Type B pancreatic cell (in vitro differentiated cells): Measurements from ENCODE around the gene ETV6. TPM values are rescaled to one million over a fixed set of nuclear protein-coding genes. Genes with fewer than 3 reads are reported as not detected.
A peak's percentile ranks its signal among the peaks of the same experiment; 100 is the strongest.

Experiments
- DNase-seq: peaks from one replicate; pipeline ENCODE4 v3.0.0; 2021; ENCODE audit warnings: mixed read lengths; ENCODE audit not compliant: unreplicated experiment; ENCODE audit errors: extremely low spot score
- H3K27ac Mint-ChIP-seq: 2 replicates; pipeline ENCODE4 v1.8.0; 2021; ENCODE audit warnings: mild to moderate bottlenecking, mixed read lengths
- H3K27me3 Mint-ChIP-seq: 2 replicates; pipeline ENCODE4 v1.8.0; 2021; ENCODE audit warnings: mixed read lengths
- H3K36me3 Mint-ChIP-seq: 2 replicates; pipeline ENCODE4 v1.8.0; 2021; ENCODE audit warnings: mixed read lengths
- H3K4me1 Mint-ChIP-seq: one replicate; pipeline ENCODE4 v1.8.0; 2021; ENCODE audit warnings: mixed read lengths; ENCODE audit not compliant: unreplicated experiment
- H3K4me3 Mint-ChIP-seq: 2 replicates; pipeline ENCODE4 v1.8.0; 2021; ENCODE audit warnings: mild to moderate bottlenecking, mixed read lengths
- H3K9me3 Mint-ChIP-seq: 2 replicates; pipeline ENCODE4 v1.8.0; 2021; ENCODE audit warnings: mixed read lengths
- total RNA-seq: library from RNA; stranded (reverse); gene quantifications from 2 replicates; pipeline ENCODE4 v1.2.1, GENCODE V29; 2021; ENCODE audit warnings: low replicate concordance
- TF ChIP-seq, protein P1 (sequence below): fragments of 200-600 bp; sonication (generic); conservative IDR thresholded peaks from 2 replicates; pipeline ENCODE4 v1.5.0; 2021; ENCODE audit warnings: antibody characterized with exemption, mild to moderate bottlenecking

The ETV6 gene
- total RNA-seq, 1 donor from 2014 or later, result 26.5 TPM

DNA sequence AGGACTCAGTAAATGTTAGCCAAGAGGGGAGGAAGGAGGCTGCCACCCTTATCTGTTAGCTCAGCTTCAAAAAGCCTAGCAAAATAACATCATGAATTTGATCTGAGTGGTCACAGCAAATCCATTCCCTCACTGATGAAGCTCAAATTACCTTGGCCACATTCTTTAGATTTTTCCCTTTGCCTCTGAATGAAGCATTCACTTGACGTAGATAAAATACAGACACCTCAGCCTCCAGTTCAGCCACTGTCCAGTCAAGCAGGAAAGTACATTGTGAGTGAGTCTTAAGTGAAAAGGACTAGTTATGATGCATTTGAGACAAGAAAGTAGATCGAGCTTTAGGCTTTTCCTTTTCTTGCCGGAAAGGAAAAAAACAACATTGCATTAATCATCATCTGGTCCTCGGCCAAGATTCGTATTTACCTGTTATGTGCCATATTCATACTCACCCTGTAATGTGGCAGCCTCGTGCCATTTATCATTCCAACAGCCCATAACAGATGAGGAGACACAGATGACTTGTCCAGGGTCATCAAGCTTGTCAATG lies 146.5 kb downstream of the ETV6 start:
- H3K4me3 Mint-ChIP-seq, result peak overlapping the region; percentile 57
- H3K4me1 Mint-ChIP-seq, result peaks cover 30% of the 10 kb centered on the region
- no peaks in the 10 kb centered on the region for H3K27me3 Mint-ChIP-seq
- H3K9me3 Mint-ChIP-seq, result peaks cover 13% of the 10 kb centered on the region
- H3K27ac Mint-ChIP-seq, result peak overlapping the region; percentile 93
- TF ChIP-seq, protein P1, sequence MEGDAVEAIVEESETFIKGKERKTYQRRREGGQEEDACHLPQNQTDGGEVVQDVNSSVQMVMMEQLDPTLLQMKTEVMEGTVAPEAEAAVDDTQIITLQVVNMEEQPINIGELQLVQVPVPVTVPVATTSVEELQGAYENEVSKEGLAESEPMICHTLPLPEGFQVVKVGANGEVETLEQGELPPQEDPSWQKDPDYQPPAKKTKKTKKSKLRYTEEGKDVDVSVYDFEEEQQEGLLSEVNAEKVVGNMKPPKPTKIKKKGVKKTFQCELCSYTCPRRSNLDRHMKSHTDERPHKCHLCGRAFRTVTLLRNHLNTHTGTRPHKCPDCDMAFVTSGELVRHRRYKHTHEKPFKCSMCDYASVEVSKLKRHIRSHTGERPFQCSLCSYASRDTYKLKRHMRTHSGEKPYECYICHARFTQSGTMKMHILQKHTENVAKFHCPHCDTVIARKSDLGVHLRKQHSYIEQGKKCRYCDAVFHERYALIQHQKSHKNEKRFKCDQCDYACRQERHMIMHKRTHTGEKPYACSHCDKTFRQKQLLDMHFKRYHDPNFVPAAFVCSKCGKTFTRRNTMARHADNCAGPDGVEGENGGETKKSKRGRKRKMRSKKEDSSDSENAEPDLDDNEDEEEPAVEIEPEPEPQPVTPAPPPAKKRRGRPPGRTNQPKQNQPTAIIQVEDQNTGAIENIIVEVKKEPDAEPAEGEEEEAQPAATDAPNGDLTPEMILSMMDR, result no peak
- peaks cover 38% of the 10 kb centered on the region for H3K36me3 Mint-ChIP-seq
- no peak for DNase-seq

DNA sequence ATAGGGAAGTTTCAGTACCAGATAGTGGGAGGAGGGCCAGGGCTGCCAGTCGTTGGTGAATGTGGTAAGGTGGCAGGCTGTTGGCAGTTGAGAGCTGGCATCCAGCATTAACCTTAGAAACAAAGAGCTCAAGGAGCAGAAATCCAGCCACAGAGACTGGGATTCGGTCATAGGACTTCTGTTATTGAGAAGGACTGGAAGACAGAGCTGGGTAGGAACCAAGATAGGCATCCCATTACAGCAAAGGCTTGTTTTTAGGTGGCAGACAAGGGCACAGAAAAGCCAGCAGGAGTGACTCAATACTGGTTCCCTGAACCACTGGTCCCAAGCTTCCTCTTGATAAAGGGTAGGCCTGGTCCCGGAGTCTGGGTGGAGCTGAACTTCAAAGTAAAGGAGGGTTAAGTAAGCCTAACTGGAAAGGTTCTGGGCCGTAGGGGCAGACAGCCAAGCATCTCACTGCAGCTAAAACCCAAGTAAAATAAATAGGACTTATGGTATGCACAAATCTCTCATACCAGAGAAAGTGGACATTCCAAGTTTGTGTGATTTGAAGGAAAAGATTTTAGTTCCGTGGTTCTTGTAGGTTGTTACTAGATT lies 147.9 kb downstream of the ETV6 start:
- Mint-ChIP-seq H3K4me1 (peaks cover 30% of the 10 kb centered on the region), H3K27me3 (no peaks in the 10 kb centered on the region)

DNA sequence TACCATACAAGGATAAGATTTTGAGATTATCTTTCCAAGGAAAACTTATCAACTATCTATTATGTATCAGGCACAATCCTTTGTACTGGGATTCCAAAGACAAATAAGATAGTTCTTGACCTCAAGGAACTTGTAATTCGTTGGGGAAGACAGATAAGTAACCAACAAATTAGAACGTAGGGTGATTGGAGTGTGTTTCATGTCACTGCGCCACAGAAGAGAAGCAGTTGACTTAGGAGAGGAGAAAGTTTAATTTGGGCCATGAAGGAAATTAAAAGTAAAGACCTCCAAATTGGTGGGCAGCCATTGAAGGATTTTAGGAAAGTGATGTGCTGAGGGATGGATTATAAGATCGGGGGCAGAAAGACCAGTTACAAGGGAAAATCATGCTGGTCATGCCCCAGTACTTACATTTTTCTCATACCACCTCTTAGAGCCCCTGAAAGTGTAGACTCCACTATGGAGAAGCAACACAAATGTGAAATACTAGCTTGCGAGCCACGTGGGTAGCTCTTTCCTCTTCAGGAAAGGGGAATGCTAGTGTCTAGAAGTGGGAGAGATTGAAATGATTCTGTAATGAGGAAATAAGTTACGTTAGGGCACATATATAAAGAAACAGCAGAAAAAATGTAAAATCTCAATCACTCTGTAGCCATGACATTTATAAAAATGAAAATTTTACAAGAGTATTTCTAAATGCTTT lies 148.7 kb downstream of the ETV6 start:
- H3K36me3 Mint-ChIP-seq, result peaks cover 33% of the 10 kb centered on the region
- H3K4me3 Mint-ChIP-seq, result no peak overlapping the region
- H3K27me3 Mint-ChIP-seq, result no peaks in the 10 kb centered on the region
- TF ChIP-seq, protein P1, result no peak
- H3K9me3 Mint-ChIP-seq, result peaks cover 9% of the 10 kb centered on the region
- no peak for DNase-seq
- H3K27ac Mint-ChIP-seq, result no peak overlapping the region
- H3K4me1 Mint-ChIP-seq, result peaks cover 30% of the 10 kb centered on the region

More for the DNA sequence above, 147.9 kb downstream of the ETV6 start:
- H3K27ac Mint-ChIP-seq, result peak overlapping the region; percentile 93
- peaks cover 9% of the 10 kb centered on the region for H3K9me3 Mint-ChIP-seq
- H3K4me3 Mint-ChIP-seq, result no peak overlapping the region
- TF ChIP-seq, protein P1, result no peak
- DNase-seq, result no peak
- peaks cover 31% of the 10 kb centered on the region for H3K36me3 Mint-ChIP-seq

DNA sequence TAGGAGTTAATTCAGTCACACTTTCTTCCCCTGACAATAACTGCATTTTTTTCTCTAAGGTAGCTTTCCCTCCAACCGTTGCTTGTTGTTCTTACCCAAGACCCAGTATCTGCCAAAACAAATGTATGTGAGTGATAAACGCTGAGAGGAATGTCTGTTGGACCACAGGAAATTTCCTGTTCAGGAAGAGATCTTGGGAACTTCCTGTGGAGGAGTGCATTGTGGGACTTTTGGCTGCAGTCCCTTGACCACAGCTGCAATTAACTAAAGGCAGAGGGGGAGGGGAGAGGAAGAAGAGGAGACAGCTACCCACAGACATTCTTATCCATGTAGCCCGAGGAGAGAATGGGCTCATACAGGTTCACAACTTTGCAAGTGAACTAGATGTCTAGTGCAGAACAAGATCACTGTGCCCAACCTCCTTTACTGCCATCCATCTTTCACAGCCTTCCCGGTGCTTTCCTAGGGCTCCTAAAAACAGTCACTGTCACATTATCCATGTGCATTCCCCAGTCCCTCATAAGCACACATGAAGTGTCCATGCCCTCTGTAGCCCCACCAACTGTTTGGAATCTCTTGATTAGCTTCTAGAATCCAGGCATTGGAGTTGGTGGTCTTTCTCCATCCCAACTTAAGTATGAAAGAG lies 149.5 kb downstream of the ETV6 start:
- no peak for DNase-seq
- TF ChIP-seq, protein P1, result no peak
- H3K27me3 Mint-ChIP-seq, result no peaks in the 10 kb centered on the region
- peaks cover 32% of the 10 kb centered on the region for H3K36me3 Mint-ChIP-seq
- no peak overlapping the region for H3K4me3 Mint-ChIP-seq
- peaks cover 22% of the 10 kb centered on the region for H3K4me1 Mint-ChIP-seq
- peaks cover 9% of the 10 kb centered on the region for H3K9me3 Mint-ChIP-seq
- no peak overlapping the region for H3K27ac Mint-ChIP-seq

DNA sequence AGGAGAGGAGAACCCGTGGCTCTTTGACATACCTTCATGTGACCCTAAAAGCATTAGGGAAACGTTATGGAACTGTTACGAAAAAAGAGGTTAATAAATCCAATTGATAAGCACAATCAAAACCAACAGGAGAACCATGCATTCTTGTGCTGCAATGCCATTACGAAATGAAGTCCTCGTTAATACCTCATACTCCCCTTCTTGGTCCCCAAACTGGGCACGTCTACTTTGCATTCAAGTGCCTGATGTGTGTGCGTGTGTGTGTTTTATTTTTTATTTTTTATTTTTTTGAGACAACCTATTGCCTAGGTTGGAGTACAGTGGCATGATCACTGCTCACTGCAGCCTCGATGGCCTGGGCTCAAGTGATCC lies 150.0 kb downstream of the ETV6 start:
- Mint-ChIP-seq H3K4me1 (peaks cover 17% of the 10 kb centered on the region), H3K27me3 (no peaks in the 10 kb centered on the region), H3K27ac (no peak overlapping the region)

More for the DNA sequence above, 150.0 kb downstream of the ETV6 start:
- peaks cover 9% of the 10 kb centered on the region for H3K9me3 Mint-ChIP-seq
- TF ChIP-seq, protein P1, result no peak
- H3K4me3 Mint-ChIP-seq, result no peak overlapping the region
- DNase-seq, result no peak
- peaks cover 32% of the 10 kb centered on the region for H3K36me3 Mint-ChIP-seq
